ENCODE measurements around the gene DOK6. TPM values are rescaled to one million over a fixed set of nuclear protein-coding genes. Genes with fewer than 3 reads are reported as not detected.
A peak's percentile ranks its signal among the peaks of the same experiment; 100 is the strongest.

DOK6 gene
- polyA plus RNA-seq, 10 donors = 2.0 to 3.9 (median 3.3) TPM

- DNase-seq = no peak
Observed at GRCh38 chr18:69414184-69414583, 13.5 kb downstream of the DOK6 start.

DNA sequence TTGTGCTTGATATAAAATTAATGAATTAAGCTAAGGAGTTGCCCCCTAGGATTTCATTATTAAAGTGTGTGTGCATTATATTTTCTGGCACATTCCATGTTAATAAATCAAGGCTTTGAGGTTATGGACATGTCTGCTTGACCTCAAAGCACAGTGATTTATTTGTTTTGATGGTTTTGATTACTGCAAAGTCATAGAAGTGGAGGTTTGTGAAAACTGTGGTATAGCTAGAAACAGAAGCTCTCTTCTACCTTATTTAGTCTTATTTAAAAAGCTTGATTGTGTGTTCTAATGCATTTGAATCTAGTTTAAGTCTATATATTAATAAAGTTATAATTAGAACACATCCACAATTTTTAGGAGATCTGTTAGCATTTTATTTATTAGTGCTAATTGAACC is 32.2 kb downstream of the DOK6 start:
- no peak for DNase-seq

DNA sequence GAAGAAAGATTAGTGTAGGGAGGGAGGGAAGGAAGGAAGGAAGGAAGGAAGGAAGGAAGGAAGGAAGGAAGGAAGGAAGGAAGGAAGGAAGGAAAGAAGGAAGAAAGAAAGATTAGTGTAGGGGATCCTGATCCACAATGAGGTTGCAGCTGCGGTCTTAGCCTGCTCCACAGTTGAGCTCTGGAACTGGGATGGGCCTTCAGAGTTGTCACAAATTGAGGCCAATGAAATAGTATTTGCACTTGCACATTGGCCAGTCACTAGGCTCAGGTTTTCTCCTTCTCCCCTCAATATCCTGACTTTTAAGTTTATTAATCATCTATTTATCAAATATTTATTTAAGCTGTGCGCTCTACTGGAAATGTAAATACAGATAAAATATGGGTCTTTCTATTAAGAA is 34.3 kb downstream of the DOK6 start:
- DNase-seq = no peak

- peak in 2 of 3 donors; percentile 2 to 13 for DNase-seq
Observed at GRCh38 chr18:69444221-69444620, 43.5 kb downstream of the DOK6 start.

GRCh38 chr18:69447886-69448285 is 47.2 kb downstream of the DOK6 start:
- no peak for DNase-seq

- DNase-seq = no peak
Observed at GRCh38 chr18:69455125-69455524, 54.4 kb downstream of the DOK6 start.

- DNase-seq = no peak
Observed at GRCh38 chr18:69469444-69469919, 68.8 kb downstream of the DOK6 start.

DNA sequence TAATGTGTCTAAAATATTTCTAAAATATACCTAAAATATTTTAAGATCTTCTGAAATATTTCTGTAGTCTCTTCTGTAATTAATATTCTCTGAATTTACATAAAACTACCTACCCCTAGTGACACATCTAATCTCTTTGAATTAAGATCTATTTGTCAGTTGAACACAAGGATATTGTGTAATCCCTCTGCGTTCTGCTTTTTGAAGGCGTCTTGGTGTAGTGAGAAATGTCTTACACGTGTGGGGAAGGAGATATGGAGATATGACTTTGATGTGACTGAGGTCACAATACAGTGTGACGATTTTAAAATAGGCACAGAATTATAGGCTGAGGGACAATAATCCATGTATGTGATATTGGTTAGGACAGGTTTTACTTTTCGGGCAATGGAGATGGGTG is 79.8 kb downstream of the DOK6 start:
- DNase-seq = no peak

DNA sequence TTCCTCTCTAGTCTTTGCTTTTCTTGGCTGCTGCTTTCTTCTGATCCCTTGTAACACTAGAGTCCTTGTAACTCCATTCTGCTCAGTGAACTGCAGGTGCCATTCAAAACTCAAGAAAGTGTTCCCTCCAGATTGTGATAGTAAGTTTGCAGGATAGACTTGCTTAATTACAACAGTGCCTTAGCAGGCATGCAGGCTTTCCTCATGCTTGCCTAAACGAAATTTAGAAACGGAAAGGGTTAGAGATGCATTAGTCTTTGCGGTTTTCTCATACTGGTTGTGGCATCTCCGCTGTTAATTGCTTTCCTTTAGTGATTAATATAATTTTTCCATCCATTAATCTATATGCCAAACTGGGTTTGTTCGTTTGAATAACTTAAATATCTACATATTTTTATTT is 82.9 kb downstream of the DOK6 start:
- no peak for DNase-seq

- peak; percentile 10 to 39 (median 31) for DNase-seq
Observed at GRCh38 chr18:69484699-69485396, 84.2 kb downstream of the DOK6 start.

- DNase-seq = no peak
Observed at GRCh38 chr18:69487488-69488394, 87.1 kb downstream of the DOK6 start.

- no peak for DNase-seq
Observed at GRCh38 chr18:69490072-69490471, 89.4 kb downstream of the DOK6 start.

- peak in 1 of 3 donors; percentile 70 for DNase-seq
Observed at GRCh38 chr18:69490813-69491212, 90.1 kb downstream of the DOK6 start.

GRCh38 chr18:69491576-69491975 is 90.9 kb downstream of the DOK6 start:
- no peak for DNase-seq

GRCh38 chr18:69492861-69493260 is 92.2 kb downstream of the DOK6 start:
- no peak for DNase-seq

DNA sequence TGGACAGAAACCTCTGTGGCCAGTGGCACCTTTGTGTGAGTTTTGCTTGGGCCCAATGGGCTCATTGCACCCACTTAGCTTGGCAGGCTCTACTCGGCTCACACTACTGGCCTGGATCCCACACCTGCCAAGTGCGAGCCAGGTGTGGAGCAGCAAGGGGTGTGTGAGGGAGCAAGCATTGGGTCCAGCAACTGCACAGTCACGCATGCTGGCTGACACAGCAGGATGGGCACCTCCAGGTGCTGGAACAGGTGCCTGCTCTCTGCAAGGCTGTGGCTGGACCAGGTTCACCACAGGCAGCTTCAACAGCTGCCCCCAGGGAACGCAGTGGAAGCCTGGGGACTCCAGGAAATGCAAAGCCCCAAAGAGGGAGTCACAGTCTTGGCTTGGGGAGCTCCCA is 94.2 kb downstream of the DOK6 start:
- no peak for DNase-seq

- no peak for DNase-seq
Observed at GRCh38 chr18:69495338-69495737, 94.7 kb downstream of the DOK6 start.

DNA sequence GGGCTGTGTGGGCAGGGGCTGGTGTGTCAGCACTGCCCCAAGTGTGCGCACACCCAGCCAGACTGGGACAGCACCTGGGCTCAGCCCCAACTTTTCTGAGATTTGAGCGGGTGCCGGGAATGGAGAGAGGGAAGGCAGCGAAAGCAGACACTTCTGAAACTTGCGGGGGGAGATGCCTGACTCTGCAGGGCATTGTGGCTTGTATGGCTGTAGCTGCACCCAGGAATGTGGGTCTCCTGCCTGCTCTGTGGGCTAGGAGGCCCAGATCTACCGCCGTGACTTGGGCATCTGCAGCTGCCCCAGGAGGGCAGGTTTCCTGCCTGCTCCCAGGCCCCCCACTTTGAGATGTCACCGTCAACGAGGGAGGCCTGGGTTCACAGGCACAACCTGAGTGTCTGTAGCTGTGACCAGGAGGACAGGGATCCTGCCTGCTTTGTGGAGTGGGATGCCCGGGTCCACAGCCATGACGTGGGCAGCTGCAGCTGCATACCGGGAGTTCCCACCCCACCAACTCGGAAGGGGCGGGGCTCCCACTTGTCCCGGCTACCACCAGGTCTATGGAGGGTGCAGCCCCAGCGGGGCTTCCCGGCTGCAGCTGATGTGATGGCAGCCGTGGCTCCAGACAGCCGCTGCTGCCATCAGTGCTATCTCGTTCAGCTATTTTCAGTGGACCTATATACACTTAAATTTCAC is 95.3 kb downstream of the DOK6 start:
- DNase-seq = no peak

- peak in 1 of 3 donors; percentile 7 for DNase-seq
Observed at GRCh38 chr18:69518989-69519388, 118.3 kb downstream of the DOK6 start.

DNA sequence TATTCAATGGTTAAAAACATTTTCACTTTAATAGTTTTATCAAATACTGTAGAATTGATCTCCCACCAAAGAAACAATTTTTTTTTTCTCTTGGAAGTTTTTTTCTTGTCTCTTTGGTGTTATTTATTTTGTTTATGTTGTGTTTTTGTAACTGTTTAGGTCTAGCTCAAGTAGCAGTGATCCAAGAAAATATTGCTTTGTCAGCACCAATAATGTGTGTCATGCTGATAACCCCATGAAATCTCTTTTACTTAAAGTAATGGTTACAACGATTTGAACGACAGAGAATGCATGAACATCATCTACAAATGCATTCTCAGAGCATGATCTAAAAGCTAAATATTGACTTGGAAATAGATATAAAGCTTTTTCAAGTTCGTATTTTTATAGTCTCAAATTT is 122.9 kb downstream of the DOK6 start:
- no peak for DNase-seq

GRCh38 chr18:69528435-69528834 is 127.7 kb downstream of the DOK6 start:
- DNase-seq = peak; percentile 4 to 13 (median 4)

DNA sequence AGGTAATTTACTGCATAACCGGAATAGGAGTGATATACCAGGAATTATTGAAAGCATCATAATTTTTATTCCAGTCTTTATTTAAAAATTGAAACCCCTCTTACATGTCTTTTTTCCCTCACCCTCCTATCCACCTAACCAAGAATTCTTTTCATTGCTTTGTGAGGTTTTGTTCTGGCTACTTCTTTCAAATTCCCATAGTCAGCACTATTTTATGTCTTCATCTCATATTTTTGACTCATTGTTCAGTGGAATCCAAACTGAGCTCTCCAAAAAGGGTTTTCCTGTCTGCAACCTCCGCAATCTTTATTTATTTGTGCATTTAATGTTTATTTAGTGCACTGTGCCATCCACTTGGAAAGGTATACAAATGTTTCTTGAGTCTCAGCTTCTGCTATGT is 128.5 kb downstream of the DOK6 start:
- no peak for DNase-seq
